Bone marrow (tissue), 2 donors: ENCODE results near the gene SLC26A5.
"Not testable (repeated sequence)": the region's sequence is repeated elsewhere in the genome, so short reads cannot be mapped to it uniquely, and the experiment has no call there.

Source experiments
- DNase-seq, 2 donors: peaks; one replicate each; lab custom pipeline; 2025; lab: John Stamatoyannopoulos, UW

Gene SLC26A5

GRCh38 chr7:103446049-103446520, at the start of gene SLC26A5:
Gene SLC26A5 (minus strand): TSS chr7:103446207. CDS start chr7:103421514, 24,693 bp downstream.
- no peak for DNase-seq

GRCh38 chr7:103487419-103487818, 41.4 kb upstream of the SLC26A5 start:
- no peak for DNase-seq

GRCh38 chr7:103486873-103487272, 40.9 kb upstream of the SLC26A5 start:
- not testable (repeated sequence) for DNase-seq

GRCh38 chr7:103480771-103481170, 34.8 kb upstream of the SLC26A5 start:
- no peak for DNase-seq

- DNase-seq = no peak
Measured at GRCh38 chr7:103474956-103475355, 28.9 kb upstream of the SLC26A5 start.

GRCh38 chr7:103469095-103469948, 23.3 kb upstream of the SLC26A5 start:
- DNase-seq = no peak

- no peak for DNase-seq
Measured at GRCh38 chr7:103466814-103467213, 20.8 kb upstream of the SLC26A5 start.

- no peak for DNase-seq
Measured at GRCh38 chr7:103462358-103462757, 16.4 kb upstream of the SLC26A5 start.

- peak in 1 of 2 donors; percentile 15 for DNase-seq
Measured at GRCh38 chr7:103447073-103447960, 1.3 kb upstream of the SLC26A5 start.

- no peak for DNase-seq
Measured at GRCh38 chr7:103445228-103446048, 569 bp downstream of the SLC26A5 start.

GRCh38 chr7:103439661-103440060, 6.3 kb downstream of the SLC26A5 start:
- no peak for DNase-seq

GRCh38 chr7:103437623-103438022, 8.4 kb downstream of the SLC26A5 start:
- no peak for DNase-seq

- DNase-seq = no peak
Measured at GRCh38 chr7:103432712-103433111, 13.3 kb downstream of the SLC26A5 start.

- no peak for DNase-seq
Measured at GRCh38 chr7:103425177-103425576, 20.8 kb downstream of the SLC26A5 start.

GRCh38 chr7:103423467-103424179, 22.4 kb downstream of the SLC26A5 start:
- DNase-seq = no peak

- DNase-seq = no peak
Measured at GRCh38 chr7:103420857-103421384, 25.1 kb downstream of the SLC26A5 start.

- no peak for DNase-seq
Measured at GRCh38 chr7:103418241-103418640, 27.8 kb downstream of the SLC26A5 start.

- DNase-seq = no peak
Measured at GRCh38 chr7:103413407-103413806, 32.6 kb downstream of the SLC26A5 start.

GRCh38 chr7:103412151-103412550, 33.9 kb downstream of the SLC26A5 start:
- DNase-seq = no peak

- DNase-seq = not testable (repeated sequence)
Measured at GRCh38 chr7:103405789-103406613, 40.0 kb downstream of the SLC26A5 start.
